ENCODE measurements around the gene SLAMF9.
A peak's percentile ranks its signal among the peaks of the same experiment; 100 is the strongest.

DNA sequence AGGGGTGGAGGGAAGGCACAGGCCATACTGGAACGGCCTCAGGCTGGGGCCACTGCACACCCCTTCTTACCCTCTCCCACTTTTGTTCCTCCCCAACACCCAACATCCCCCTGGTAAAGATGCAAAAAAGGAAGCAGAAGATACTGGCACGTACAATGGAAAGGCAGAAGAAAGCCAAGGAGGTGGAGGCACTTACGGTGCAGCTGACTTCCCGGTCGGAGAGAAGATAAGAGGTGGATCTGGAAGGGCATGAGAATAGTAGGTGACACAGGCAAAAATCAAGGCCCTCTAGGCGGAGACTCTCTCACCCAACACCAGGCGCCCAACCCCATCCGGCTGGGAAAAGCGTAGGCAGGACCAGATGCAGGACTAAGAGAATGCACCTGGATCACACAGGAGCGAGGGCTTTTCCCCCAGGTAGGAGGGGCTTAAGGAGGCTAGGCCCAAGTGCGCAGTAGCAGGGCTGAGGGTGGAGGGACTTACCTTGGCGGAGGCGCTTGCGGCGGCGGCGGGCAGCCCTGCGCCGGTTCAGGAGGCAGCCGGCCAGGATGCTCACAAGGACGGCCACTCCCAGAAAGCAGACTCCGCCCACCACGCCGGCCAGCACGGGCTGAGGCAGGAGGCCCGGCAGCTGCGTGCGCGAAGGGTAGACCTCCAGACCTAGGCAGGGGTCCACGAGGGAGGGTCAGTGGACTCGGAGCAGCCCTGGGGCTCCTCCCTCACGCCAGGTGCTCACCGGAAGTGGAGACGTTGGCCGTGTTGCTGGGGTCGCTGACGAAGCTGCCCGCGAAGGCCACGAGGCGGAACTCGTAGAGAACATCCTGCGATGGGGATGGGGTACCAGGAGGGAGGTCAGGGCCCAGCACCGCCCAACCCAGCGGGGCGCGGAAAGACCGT is 24.6 kb downstream of the SLAMF9 start:
- TF ChIP-seq POLR2AphosphoS5 (IDR thresholded peaks at IDR 0.05; ENCODE audit: low read depth, low read length) (no peak), EP300 (IDR thresholded peaks at IDR 0.05; ENCODE audit: borderline replicate concordance in 1 of 2, low read depth in 2 of 2, low read length in 2 of 2) (no peak), HDAC2 (IDR thresholded peaks at IDR 0.05; ENCODE audit: borderline replicate concordance in 1 of 2, low read depth in 2 of 2, low read length in 2 of 2) (no peak), POLR2A (IDR thresholded peaks at IDR 0.05; ENCODE audit: control extremely low read depth in 1 of 2, low read depth in 2 of 2, low read length in 2 of 2) (no peak), MAFK (IDR thresholded peaks at IDR 0.05; ENCODE audit: low read depth, low read length) (no peak), GTF2F1 (IDR thresholded peaks at IDR 0.05; ENCODE audit: borderline replicate concordance, low read depth, low read length) (no peak), JUND (IDR thresholded peaks at IDR 0.05; ENCODE audit: low read length) (no peak), CBX5 (IDR thresholded peaks at IDR 0.05; ENCODE audit: low read depth, low read length) (no peak)
- TF ChIP-seq, protein P1, sequence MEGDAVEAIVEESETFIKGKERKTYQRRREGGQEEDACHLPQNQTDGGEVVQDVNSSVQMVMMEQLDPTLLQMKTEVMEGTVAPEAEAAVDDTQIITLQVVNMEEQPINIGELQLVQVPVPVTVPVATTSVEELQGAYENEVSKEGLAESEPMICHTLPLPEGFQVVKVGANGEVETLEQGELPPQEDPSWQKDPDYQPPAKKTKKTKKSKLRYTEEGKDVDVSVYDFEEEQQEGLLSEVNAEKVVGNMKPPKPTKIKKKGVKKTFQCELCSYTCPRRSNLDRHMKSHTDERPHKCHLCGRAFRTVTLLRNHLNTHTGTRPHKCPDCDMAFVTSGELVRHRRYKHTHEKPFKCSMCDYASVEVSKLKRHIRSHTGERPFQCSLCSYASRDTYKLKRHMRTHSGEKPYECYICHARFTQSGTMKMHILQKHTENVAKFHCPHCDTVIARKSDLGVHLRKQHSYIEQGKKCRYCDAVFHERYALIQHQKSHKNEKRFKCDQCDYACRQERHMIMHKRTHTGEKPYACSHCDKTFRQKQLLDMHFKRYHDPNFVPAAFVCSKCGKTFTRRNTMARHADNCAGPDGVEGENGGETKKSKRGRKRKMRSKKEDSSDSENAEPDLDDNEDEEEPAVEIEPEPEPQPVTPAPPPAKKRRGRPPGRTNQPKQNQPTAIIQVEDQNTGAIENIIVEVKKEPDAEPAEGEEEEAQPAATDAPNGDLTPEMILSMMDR (IDR thresholded peaks at IDR 0.05; ENCODE audit: control extremely low read depth in 1 of 3, insufficient read depth in 1 of 3, low read depth in 1 of 3, low read length in 3 of 3) = no peak
- TF ChIP-seq, protein P2, sequence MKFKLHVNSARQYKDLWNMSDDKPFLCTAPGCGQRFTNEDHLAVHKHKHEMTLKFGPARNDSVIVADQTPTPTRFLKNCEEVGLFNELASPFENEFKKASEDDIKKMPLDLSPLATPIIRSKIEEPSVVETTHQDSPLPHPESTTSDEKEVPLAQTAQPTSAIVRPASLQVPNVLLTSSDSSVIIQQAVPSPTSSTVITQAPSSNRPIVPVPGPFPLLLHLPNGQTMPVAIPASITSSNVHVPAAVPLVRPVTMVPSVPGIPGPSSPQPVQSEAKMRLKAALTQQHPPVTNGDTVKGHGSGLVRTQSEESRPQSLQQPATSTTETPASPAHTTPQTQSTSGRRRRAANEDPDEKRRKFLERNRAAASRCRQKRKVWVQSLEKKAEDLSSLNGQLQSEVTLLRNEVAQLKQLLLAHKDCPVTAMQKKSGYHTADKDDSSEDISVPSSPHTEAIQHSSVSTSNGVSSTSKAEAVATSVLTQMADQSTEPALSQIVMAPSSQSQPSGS (IDR thresholded peaks at IDR 0.05; ENCODE audit: low read length) = no peak
- TF ChIP-seq, protein P3, sequence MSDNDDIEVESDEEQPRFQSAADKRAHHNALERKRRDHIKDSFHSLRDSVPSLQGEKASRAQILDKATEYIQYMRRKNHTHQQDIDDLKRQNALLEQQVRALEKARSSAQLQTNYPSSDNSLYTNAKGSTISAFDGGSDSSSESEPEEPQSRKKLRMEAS (IDR thresholded peaks at IDR 0.05) = 0 out of 2 replicates have a peak, but pooled peaks have one; percentile 7

Data from H1 (cell line).